ENCODE measurements around the gene PPP6C.

- TF ChIP-seq CTCF (IDR thresholded peaks at IDR 0.05; ENCODE audit: low read length), result no peak
- no peak for TF ChIP-seq EZH2 (IDR thresholded peaks at IDR 0.05; ENCODE audit: borderline replicate concordance, low read length)
Measured at GRCh38 chr9:125145425-125145824, 44.2 kb downstream of the PPP6C start.
